Endothelial cell of umbilical vein (primary cell): ENCODE data around the gene TPRX2. TPM values are rescaled to one million over a fixed set of nuclear protein-coding genes. Genes with fewer than 3 reads are reported as not detected.

Experiments used
- BruUV-seq: library from RNA; stranded (reverse); fragments of 400-500 nt; replicated peaks from 2 replicates; lab custom pipeline; 2021; lab: Mats Ljungman, UMichigan
- CTCF ChIA-PET: fragments of 300-600, 350-600 bp; sonication (Branson Sonifier 250); formaldehyde crosslinking; loops from one replicate; lab custom pipeline; 2021; ENCODE audit warnings: antibody characterized with exemption, inconsistent platforms; lab: Charles Lee
- POLR2A ChIA-PET: fragments of 300-600, 350-600 bp; sonication (Branson Sonifier 250); formaldehyde crosslinking; loops from one replicate; lab custom pipeline; 2021; ENCODE audit warnings: antibody characterized with exemption, inconsistent platforms; lab: Charles Lee
- DNase-seq: peaks from one replicate; pipeline ENCODE4 v3.0.0-alpha.2; 2011; ENCODE audit warnings: low read depth, low spot score
- FAIRE-seq: peaks from 2 replicates; lab custom pipeline; 2011; peaks lifted over from hg19 to GRCh38; lab: Jason Lieb, UNC
- H2AFZ ChIP-seq: 2 replicates; pipeline ENCODE4 v1.6.0; 2012; ENCODE audit warnings: low read depth, low read length, control low read depth, inconsistent platforms
- H3K27ac ChIP-seq: 2 replicates; pipeline ENCODE4 v1.5.1; 2011; ENCODE audit warnings: low read depth, mild to moderate bottlenecking, control low read depth, low read length, moderate library complexity; ENCODE audit not compliant: insufficient read depth
- H3K27me3 ChIP-seq, 2 experiments: 2 replicates each; pipeline versions ENCODE4 v1.6.0 to v1.6.1; 2011; ENCODE audit warnings: low read length in 2 of 2, mixed read lengths in 1 of 2; ENCODE audit not compliant: control insufficient read depth in 2 of 2, insufficient read depth in 2 of 2
- H3K36me3 ChIP-seq, 2 experiments: 2 replicates in 1 of 2; 3 replicates in 1 of 2; pipeline ENCODE4 v1.5.1; 2011; ENCODE audit warnings: low read length in 2 of 2, mild to moderate bottlenecking in 1 of 2, moderate library complexity in 1 of 2; ENCODE audit not compliant: control insufficient read depth in 2 of 2, insufficient read depth in 2 of 2; ENCODE audit errors: extremely low read depth in 1 of 2
- H3K4me1 ChIP-seq: 3 replicates; pipeline ENCODE4 v1.5.1; 2011; ENCODE audit warnings: mild to moderate bottlenecking, low read length; ENCODE audit not compliant: control insufficient read depth, insufficient read depth; ENCODE audit errors: extremely low read depth
- H3K4me2 ChIP-seq: 2 replicates; pipeline ENCODE4 v1.6.1; 2011; ENCODE audit warnings: low read length, control low read depth, mixed read lengths; ENCODE audit not compliant: insufficient read depth
- H3K4me3 ChIP-seq, 3 experiments: fragments of 200-600 bp in 1 of 3; sonication (generic), shearing (Covaris generic) in 1 of 3; replicated peaks in 1 of 3; 2 replicates each; pipeline ENCODE4 v1.5.1; 2011 to 2016; ENCODE audit warnings: control low read depth in 3 of 3, low read length in 3 of 3, mild to moderate bottlenecking in 2 of 3, inconsistent platforms in 1 of 3, low read depth in 1 of 3, moderate library complexity in 1 of 3; ENCODE audit not compliant: insufficient read depth in 1 of 3
- H3K79me2 ChIP-seq: 2 replicates; pipeline ENCODE4 v1.6.0; 2012; ENCODE audit warnings: low read length, inconsistent platforms; ENCODE audit not compliant: control insufficient read depth, insufficient read depth
- H3K9ac ChIP-seq: replicated peaks from 2 replicates; pipeline ENCODE3; 2011; ENCODE audit warnings: low read length, control low read depth; ENCODE audit not compliant: insufficient read depth; ENCODE audit errors: extremely low read depth
- H3K9me1 ChIP-seq: replicated peaks from 3 replicates; pipeline ENCODE4 v1.6.0; 2011; ENCODE audit warnings: mild to moderate bottlenecking, low read length; ENCODE audit not compliant: control insufficient read depth, insufficient read depth; ENCODE audit errors: extremely low read depth
- H3K9me3 ChIP-seq: replicated peaks from 2 replicates; pipeline ENCODE4 v1.5.1; 2012; ENCODE audit warnings: low read length, inconsistent platforms; ENCODE audit not compliant: control insufficient read depth, insufficient read depth
- H4K20me1 ChIP-seq: replicated peaks from 2 replicates; pipeline ENCODE3; 2011; ENCODE audit warnings: mild to moderate bottlenecking, low read length; ENCODE audit not compliant: control insufficient read depth, insufficient read depth; ENCODE audit errors: extremely low read depth
- EZH2 ChIP-seq: IDR thresholded peaks from 2 replicates; pipeline ENCODE4 v1.6.1; 2012; ENCODE audit warnings: borderline replicate concordance, low read depth, mild to moderate bottlenecking, moderate library complexity, low read length, inconsistent platforms; ENCODE audit not compliant: severe bottlenecking
- FOS ChIP-seq: IDR thresholded peaks from 2 replicates; pipeline ENCODE4 v1.6.1; 2011; ENCODE audit warnings: mild to moderate bottlenecking, low read length, moderate library complexity, borderline replicate concordance; ENCODE audit not compliant: insufficient read depth
- GATA2 ChIP-seq: IDR thresholded peaks from 2 replicates; pipeline ENCODE4 v1.7.0; 2011; ENCODE audit warnings: low read depth, mild to moderate bottlenecking, moderate library complexity, mixed read lengths, low read length; ENCODE audit not compliant: insufficient read length, insufficient read depth
- JUN ChIP-seq: IDR thresholded peaks from 2 replicates; pipeline ENCODE4 v1.6.1; 2011; ENCODE audit warnings: borderline replicate concordance, low read depth; ENCODE audit not compliant: insufficient read length, insufficient read depth
- MYC ChIP-seq: IDR thresholded peaks from one replicate; pipeline ENCODE4 v1.6.1; 2011; ENCODE audit warnings: mild to moderate bottlenecking, low read depth, low read length
- POLR2A ChIP-seq: IDR thresholded peaks from 2 replicates; pipeline ENCODE4 v1.6.1; 2012; ENCODE audit warnings: low read depth, mild to moderate bottlenecking, control low read depth, low read length
- POLR2AphosphoS5 ChIP-seq: IDR thresholded peaks from 2 replicates; pipeline ENCODE4 v1.6.1; 2012; ENCODE audit warnings: low read depth, mild to moderate bottlenecking, control low read depth, low read length, moderate library complexity; ENCODE audit not compliant: insufficient read depth
- dilution Hi-C: fragments of 300-500 bp; cut with MboI; formaldehyde crosslinking; loops from one replicate; pipeline ENCODE4 v1.15.0; 2019; ENCODE audit warnings: low sequenced_read_pairs; ENCODE audit not compliant: extremely low pct_ligation_motif_present
- intact Hi-C: fragments of 100-400 bp; cut with micrococcal nuclease; formaldehyde crosslinking; loops from one replicate; pipeline ENCODE4 v1.10.0; 2022
- polyA plus RNA-seq, 4 experiments: library from polyadenylated mRNA; depleted of rRNA in 3 of 4; stranded (reverse) in 3 of 4; unstranded in 1 of 4; fragments of >200 nt; gene quantifications; 2 replicates each; pipeline versions ENCODE4 v1.2.1 to v1.2.3, GENCODE V29; 2011 to 2012; ENCODE audit warnings: missing spikeins in 1 of 4
- total RNA-seq: library from RNA; stranded (reverse); gene quantifications from 2 replicates; pipeline ENCODE4 v1.2.3, GENCODE V29; 2021
- TF ChIP-seq, protein P1 (sequence below), 2 donors: IDR thresholded peaks; 1 replicate in 1 of 2; 2 replicates in 1 of 2; pipeline ENCODE4 v1.5.1; 2011; ENCODE audit warnings: low read length in 2 of 2, mild to moderate bottlenecking in 2 of 2, moderate library complexity in 2 of 2, control low read depth in 1 of 2, inconsistent platforms in 1 of 2, low read depth in 1 of 2; ENCODE audit not compliant: insufficient read depth in 1 of 2; ENCODE audit errors: extremely low read depth in 1 of 2
- TF ChIP-seq, protein P2 (sequence below): IDR thresholded peaks from 2 replicates; pipeline ENCODE4 v1.6.1; 2011; ENCODE audit not compliant: insufficient read depth, insufficient read length

Gene TPRX2
- total and polyA plus RNA-seq, 2 donors (not counting 3 experiments of a cell fraction or from before 2014, with no cell fraction given) = not detected

DNA sequence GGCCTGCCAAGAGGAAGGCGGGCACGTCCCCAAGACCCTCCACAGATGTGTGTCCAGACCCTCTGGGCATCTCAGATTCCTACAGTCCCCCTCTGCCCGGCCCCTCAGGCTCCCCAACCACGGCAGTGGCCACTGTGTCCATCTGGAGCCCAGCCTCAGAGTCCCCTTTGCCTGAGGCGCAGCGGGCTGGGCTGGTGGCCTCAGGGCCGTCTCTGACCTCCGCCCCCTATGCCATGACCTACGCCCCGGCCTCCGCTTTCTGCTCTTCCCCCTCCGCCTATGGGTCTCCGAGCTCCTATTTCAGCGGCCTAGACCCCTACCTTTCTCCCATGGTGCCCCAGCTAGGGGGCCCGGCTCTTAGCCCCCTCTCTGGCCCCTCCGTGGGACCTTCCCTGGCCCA is 19.6 kb upstream of the TPRX2 start:
- no peaks in the 10 kb centered on the region for H4K20me1 ChIP-seq
- no peaks in the 10 kb centered on the region for H3K36me3 ChIP-seq
- no peaks in the 10 kb centered on the region for H3K4me1 ChIP-seq
- no peak overlapping the region for H3K9ac ChIP-seq
- no peaks in the 10 kb centered on the region for H3K9me3 ChIP-seq
- dilution Hi-C loops (no loop called here), intact Hi-C loops (no loop called here)
- no peak overlapping the region for H3K4me3 ChIP-seq
- no peak overlapping the region for H3K27ac ChIP-seq
- no peaks in the 10 kb centered on the region for H3K79me2 ChIP-seq
- H3K27me3 ChIP-seq = no peaks in the 10 kb centered on the region
- H3K9me1 ChIP-seq = no peaks in the 10 kb centered on the region
- no peak overlapping the region for H3K4me2 ChIP-seq
- no peak overlapping the region for H2AFZ ChIP-seq
- POLR2A ChIA-PET = no interaction called here
- DNase-seq (no peak), FAIRE-seq (no peak)
- no TSS peak for BruUV-seq
- CTCF ChIA-PET = interaction anchor here (2.0 to 2.5 kb wide), 2 partner anchors 10 to 30 kb away, joined by 7 to 11 read pairs; no protein-coding TSS in a partner anchor
- TF ChIP-seq, protein P1, sequence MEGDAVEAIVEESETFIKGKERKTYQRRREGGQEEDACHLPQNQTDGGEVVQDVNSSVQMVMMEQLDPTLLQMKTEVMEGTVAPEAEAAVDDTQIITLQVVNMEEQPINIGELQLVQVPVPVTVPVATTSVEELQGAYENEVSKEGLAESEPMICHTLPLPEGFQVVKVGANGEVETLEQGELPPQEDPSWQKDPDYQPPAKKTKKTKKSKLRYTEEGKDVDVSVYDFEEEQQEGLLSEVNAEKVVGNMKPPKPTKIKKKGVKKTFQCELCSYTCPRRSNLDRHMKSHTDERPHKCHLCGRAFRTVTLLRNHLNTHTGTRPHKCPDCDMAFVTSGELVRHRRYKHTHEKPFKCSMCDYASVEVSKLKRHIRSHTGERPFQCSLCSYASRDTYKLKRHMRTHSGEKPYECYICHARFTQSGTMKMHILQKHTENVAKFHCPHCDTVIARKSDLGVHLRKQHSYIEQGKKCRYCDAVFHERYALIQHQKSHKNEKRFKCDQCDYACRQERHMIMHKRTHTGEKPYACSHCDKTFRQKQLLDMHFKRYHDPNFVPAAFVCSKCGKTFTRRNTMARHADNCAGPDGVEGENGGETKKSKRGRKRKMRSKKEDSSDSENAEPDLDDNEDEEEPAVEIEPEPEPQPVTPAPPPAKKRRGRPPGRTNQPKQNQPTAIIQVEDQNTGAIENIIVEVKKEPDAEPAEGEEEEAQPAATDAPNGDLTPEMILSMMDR (IDR thresholded peaks at IDR 0.05; ENCODE audit: extremely low read depth in 1 of 2, insufficient read depth in 1 of 2, low read depth in 1 of 2, low read length in 2 of 2) = no peak
- TF ChIP-seq MYC (no peak), EZH2 (no peak), GATA2 (no peak), JUN (no peak), POLR2AphosphoS5 (no peak), FOS (no peak), POLR2A (no peak)
- TF ChIP-seq, protein P2, sequence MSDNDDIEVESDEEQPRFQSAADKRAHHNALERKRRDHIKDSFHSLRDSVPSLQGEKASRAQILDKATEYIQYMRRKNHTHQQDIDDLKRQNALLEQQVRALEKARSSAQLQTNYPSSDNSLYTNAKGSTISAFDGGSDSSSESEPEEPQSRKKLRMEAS = no peak
